GM21825 (cell line): ENCODE results near the gene MTPN.

Experiments used
- ATAC-seq: cut with Tn5 transposase; IDR thresholded peaks from one replicate; pipeline ENCODE4 v1.9.1; 2021; ENCODE audit warnings: mild to moderate bottlenecking, moderate library complexity; ENCODE audit not compliant: unreplicated experiment

MTPN gene

DNA sequence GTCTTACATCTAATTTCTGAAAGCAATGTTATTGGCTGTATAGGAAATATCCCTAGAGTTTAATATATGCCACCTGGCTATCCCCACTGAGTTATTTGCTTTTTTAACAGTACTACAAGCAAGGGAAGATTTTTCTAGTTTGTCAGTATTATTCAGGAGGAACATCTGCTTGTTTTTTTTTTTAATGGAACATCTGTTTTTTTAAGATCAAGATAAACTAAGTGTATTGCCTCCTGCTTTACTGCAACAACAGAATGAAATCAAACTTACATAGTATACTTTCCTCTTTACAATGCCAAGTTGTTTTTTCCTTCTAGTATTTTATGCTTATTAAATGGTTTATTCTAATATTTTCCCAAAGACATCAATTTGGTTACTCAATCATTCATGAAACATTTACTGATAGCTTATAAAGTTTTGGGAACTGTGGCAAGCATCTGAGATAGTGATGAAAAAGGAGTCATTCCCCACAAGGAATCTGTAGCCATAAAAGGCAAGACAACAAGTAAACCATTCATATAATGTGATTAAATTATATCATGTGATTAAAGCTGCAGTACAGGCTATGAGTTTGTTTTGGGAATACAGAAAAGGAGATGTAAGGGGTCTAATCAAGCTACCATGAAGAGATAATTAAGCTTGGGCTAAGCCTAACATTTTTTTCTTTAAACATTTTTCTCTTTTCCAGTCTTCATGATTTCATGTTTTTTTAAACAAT is 17.4 kb downstream of the MTPN start:
- ATAC-seq = no peak

DNA sequence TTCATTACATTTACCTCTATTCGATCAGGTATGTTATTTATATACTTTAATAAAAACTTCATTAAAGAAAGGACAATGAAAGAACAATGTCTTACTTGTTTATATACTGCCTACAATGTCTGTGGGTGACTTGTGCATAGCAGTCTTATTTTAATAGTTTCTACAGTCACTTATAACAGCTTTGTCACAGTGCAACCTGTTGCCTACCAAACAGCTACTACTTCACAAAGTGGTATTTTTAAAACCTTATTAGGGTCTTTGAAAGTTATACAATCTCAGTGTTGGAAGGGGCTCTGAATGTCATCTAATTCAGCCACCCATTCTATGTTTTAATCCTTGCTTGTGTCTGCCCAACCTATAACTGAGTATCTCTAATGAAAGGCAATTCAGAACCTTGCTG is 19.0 kb downstream of the MTPN start:
- ATAC-seq = no peak

DNA sequence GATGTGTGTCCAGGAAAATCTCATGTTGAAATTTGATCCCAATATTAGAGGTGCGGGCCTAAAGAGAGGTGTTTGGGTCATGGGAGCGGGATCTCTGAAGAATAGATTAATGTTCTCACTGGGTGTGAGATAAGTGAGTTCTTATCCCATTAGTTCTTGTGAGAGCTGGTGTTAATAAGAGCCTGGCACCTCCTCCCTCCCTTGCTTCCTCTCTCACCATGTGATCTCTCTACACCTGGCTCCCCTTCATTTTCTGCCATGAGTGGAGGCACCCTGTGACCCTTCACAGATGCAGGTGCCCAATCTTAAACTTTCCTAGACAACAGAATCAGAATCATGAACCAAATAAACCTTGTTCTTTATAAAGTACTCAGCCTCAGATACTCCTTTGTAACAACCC is 19.5 kb downstream of the MTPN start:
- ATAC-seq = no peak

DNA sequence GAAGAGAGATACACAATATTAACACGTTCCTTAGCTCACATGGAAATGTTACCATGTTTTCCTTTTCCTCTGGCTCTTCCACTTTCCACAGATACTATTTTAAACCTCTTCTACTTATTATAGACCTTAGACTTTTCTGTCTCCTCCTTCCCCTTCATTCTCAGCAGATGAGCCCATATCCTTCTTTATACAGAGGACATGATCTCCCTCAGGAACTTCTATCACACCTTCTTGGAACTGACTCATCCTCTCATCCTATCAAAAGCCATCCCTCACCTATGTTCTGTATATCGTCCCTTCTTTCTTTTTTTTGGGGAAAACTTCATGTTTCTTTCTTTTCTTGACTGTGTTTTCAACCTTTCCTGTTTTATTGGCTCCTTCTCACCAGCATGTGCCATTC is 20.8 kb downstream of the MTPN start:
- ATAC-seq = no peak

DNA sequence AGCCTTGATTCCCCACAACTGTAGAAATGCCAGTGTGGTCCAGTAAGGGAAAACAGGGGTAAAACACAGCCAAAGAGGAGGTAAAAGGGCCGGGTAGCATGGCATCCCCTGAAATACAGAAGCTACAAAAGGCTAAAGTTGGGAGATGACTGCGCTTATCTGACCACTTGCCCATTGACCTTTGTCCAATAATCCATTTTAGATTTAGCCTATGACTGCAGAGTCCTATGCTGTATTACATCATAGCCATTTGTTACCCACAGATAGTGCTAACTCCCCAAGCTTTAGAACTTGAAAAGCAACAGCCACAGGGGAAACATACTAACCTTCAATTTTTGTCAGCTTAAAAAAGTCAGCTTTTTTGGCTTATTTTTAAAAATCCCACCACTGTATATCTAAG is 26.2 kb downstream of the MTPN start:
- no peak for ATAC-seq

DNA sequence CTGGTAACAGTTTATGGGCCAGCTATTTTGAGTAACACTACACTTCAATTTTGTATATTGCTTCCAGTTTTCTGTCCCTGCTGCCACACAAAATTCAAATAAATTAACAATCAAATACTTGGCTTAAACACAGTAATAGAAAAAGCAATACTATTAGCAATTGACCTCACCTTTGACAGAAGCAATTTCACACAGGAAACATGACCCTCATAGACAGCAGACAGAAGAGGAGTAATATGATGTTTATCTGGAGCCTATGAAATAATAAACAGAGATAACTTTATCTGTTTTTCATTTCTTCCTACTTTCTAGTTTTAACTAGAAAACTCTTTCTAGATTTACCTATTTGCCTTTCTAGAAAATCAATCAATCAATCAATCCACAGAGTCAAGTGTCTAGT is 26.7 kb downstream of the MTPN start:
- ATAC-seq = no peak

DNA sequence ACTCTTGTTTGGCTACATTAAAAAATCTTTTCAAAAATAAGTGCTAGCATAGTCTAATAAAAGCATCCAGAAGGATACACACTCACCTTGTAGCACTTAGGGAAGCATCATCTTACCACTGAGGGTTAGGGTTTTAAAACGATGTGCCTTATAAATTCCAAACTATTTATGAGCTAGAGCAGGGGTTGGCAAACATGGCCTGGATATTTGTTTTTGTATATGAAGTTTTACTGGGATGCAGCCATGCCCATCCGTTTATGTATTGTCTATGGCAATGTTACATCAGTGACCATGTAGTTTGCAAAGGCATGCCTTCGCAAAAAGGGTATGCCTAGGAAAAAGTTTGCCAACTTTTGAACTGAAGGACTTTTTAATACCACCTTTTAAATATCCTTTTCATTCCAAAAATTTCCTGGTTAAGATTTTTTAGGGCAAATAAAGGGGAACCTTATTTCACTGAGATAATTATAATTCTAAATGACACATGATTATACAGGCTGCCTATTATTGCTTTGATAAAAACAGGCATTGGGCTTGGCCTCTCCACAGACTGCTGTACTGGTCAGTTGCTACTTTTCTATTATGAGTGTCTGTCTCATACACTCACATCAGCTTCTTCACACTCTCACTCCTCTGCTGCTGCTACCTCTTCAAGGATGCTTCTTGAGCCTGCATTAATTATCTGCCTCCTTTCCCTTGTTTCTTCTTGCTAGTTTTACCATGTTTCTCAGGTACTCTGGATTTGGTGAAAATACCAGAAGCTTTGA is 30.7 kb downstream of the MTPN start:
- no peak for ATAC-seq

DNA sequence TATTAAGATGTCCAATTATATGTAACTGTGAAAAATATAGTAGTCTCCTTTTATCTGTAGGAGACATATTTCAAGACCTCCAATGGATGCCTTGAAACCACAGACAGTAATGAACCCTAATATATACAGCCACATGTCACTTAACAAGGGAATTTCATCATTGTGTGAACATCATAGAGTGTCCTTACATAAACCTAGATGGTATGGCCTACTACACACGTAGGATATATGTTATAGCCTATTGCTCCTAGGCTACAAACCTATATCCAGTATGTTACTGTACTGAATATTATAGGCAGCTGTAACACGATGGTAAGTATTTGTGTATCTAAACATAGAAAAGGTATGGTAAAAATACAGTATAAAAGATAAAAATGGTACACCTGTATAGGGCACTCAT is 32.4 kb downstream of the MTPN start:
- no peak for ATAC-seq

DNA sequence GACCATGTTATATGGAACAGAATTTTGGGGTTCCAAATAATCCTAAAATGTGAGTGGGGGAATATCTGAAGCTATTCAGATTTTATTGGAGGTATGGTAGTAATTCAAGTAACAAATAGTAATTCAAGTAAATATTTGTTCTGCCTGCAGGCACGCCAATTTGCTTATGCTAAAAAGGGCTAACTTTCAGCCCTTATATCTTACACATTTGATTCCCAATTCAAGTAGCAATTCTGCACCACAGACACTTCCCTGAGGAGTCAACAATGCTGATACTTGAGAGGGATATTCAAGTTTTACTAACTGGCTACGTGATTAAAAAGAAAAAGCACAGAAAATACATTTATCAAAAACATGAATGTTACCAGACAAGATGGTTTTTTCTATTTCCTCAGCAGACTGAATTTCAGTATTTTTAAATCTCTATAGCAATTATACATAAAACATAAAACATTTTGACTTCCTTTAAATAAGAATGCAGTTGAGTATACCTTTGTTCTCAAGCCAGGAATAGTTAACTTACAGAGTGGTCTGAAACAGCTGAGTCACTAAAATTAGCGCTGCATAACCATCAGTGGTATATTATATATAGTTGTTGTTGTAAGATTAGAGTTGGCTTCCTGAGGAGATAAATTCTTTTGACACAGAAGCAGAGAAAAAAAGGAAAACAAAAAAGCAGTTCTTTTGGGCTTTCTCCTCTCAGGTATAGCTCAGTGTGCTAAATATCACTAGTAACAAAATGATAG is 33.9 kb downstream of the MTPN start:
- ATAC-seq = peak; percentile 36

DNA sequence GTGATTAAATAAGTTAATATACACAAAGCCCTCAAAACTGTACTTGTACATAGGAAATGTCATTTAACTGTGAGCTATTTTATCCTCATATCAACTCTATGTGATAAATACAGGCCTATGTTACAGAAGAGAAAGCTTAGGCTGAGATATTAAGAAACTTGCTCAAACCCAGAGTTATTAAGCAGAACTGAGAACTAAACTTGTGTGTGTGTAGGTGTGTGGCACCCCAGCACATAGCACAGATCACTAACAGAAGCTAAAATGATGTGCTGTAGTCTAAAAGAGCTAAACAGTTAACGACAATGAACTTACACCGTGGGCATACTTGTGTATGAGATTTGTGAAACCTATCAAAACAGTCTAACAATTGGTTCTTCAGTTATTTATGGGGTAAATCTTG is 34.5 kb downstream of the MTPN start:
- ATAC-seq = peak; percentile 61

DNA sequence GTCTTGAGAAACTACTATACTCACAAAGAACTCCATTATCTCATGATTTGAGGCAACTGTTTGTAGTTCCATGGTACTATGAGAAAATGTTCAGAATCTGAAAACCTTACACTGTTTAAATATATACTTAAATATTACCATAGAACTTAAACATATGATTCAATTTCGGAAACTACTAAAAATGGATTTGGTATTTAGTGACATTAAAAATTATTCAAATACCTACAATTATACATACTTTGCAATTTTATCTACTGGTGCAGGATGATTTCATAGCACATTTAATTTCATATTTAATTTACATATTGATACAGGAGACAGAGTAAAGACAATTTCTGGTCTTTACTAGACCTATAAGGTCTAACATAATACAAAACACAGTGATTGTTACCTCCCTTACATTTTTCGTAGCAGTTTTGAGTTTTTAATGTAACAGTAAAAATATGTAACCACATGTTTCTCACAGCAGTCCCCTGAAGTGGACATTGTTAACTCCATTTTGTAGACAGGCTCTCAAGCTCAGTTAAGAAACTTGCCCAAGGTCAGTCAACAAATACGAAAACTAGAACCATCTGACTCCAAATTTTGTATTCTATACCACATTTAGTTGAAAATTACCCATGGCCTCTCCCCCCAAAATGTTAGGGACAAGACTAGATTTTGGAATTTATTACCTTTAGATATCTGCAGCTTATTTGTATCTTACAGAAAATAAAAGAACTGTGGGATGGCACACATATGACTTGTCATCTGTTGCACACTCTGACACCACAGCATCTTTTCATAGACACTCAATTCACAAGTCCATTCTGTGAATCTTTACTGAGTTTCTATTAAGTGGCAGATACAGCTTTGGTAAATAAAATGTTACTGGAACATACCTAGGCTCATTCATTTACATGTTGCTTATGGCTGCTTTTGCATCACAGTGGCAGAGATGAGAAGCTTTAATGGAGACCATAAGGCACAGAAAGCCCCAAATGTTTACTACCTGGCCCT is 36.8 kb downstream of the MTPN start:
- no peak for ATAC-seq

DNA sequence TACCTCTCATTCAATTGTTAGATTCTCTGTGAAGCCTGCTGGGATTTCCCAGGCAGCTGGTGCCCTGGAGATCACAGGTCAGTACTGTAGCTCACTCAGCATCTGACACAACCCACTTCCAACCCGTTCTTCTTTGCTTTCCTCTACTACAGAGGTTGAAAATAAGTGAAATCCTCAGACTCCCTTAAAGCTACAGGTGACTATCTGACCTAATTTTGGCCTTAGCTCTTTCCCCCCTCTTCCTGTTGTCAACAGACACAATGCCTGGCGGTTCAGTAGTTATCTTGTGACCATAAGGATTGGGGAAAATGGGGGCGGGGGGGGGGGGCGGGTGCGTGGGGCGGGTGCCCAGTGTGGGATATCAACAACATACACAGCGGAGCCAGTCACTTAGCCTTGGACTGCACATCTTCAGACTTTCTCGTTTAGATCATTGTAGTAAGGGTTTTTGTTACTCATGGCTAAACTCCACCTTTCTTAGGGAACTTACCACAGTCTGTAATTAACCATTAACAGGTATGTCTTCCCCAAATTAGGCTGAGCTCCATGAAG is 37.8 kb downstream of the MTPN start:
- ATAC-seq = no peak

DNA sequence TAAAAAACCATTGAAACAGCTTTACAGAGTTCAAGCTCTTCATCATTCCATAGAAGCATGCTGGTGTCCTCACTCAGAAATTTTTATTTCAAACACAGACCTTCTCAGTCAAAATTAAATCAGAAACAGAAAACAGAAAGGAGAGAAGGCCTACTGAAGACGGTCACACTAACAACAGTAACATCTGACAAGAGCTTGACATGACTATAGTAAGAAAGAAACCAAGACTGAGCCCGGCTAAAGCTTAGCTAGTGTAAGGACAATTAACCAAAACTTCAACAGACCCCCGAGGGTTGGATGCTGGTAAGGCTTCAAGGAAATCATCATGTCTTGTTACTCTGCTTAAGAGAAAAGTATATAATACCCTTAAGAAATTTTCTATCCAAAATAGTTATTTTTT is 38.6 kb downstream of the MTPN start:
- ATAC-seq = peak; percentile 50

DNA sequence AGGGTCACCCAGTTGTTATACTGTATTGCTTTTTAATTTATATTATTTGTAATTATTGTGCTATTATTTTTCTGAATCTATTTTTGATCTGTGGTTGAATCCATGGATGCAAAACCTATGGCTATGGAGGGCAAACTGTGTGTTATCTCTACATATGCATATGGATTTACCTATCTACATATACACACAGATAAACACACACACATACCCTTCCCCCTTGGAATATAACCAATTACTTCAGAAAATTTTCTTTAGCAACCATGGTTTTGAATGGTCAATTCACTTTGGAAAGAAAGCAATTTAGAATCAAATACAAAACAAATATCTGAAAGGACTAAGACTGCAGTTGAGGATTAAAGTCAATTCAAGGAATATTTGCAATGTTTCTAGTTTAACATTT is 39.1 kb downstream of the MTPN start:
- ATAC-seq = no peak

DNA sequence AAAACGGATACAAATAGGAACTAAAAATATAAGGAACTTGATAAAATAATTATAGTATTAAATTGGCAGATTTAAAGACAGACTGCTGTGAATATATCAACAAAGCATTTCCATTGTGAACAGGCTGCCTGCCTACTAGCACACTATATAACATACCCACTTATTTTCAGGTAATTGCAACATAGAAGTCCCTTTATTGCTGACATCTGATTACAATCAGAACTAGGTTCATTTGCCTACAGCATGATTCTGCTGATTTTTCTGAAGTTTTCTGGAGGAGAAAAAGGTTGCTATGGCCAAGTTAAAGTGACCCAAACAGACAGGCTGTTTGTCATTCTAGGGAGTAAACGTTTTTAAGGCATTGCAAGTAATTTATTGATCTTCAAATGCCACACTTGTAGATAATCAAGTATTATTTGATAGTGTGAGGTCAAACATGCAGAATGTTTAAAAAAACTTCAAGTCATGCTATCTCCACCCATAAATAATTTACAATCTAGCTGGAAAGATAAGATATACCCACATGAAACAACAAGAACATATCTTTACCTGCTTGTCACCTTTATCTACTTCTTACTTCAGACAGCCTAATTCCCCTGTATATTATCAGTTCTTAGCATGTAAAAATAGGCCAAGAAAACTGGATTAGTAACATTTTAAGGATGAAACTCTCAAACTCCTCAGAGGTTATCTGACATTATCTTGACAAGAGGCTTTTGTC is 40.5 kb downstream of the MTPN start:
- no peak for ATAC-seq

DNA sequence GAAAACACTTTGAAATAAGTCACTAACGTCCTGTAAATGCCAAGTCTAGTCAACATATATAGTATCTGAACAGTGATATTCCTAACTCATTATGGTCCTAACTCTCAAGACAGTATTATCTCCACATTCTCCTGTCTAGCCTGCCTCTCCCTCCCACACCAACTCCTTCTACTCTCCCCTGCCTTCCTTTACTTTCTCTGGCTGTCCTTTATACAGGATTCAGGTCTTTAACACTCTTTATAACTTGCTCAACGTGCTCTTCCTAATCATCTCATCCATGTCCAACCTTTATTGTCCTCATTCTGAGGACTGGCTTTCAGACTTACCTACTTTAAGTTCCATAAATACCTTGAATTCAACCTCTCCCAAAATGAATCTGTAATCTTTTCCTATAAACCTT is 42.5 kb downstream of the MTPN start:
- no peak for ATAC-seq

DNA sequence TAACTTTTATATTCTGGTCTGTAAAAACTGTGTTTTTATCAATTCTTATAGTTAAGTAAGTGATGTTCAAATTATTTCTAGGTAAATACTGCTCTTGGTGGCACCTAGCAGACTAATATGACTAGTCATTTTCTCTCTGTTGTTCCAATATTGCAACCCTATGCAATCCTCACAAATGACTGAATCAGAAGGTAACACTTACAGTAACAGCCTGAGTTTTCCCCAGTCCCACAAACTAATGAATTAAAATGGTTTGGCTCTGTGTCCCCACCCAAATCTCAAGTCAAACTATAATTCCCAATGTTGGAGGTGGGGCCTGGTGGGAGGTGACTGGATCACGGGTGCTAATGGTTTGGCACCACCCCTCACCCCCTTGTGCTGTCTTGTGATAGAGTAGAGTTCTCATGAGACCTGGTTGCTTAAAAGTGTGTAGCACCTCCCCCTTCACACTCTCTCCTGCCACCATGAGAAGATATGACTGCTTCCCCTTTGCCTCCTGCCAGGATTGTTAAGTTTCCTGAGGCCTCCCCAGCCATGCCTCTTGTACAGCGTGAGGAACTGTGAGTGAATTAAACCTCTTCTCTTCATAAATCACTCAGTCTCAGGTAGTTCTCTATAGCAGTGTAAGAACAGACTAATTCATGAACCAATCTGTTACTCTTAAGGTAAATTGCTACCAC is 43.5 kb downstream of the MTPN start:
- ATAC-seq = no peak

DNA sequence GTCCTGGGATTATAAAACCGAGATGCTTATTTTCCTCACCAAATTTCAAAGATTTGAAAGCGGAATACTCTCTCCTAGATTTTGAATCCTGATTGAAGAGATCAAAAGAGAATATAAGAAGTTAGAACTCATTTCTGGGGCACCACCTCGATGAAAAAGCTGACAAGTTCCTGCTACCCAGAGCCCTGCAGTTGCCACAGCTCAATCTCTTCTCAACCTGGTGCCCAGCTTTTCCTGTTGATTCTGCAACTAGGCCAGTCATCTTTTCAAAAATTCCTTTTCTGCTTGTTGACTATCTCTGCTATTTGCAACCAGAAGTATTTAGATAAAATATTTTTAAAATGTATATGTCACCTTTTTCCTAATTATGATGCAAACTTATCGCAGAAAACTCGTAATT is 45.0 kb downstream of the MTPN start:
- ATAC-seq = no peak
